Mesothelial cell of epicardium (in vitro differentiated cells): Measurements from ENCODE around the gene TRAPPC2L. TPM values are rescaled to one million over a fixed set of nuclear protein-coding genes. Genes with fewer than 3 reads are reported as not detected.

Experiments
- DNase-seq, 2 experiments: peaks; one replicate each; pipeline ENCODE4 v3.0.0; 2021; ENCODE audit warnings: low spot score in 2 of 2; ENCODE audit not compliant: unreplicated experiment in 2 of 2
- H3K27ac Mint-ChIP-seq: 2 replicates; pipeline ENCODE4 v1.8.0; 2021; ENCODE audit warnings: mixed read lengths
- H3K27me3 Mint-ChIP-seq: 2 replicates; pipeline ENCODE4 v1.8.0; 2021; ENCODE audit warnings: low read depth, mixed read lengths
- H3K36me3 Mint-ChIP-seq: 2 replicates; pipeline ENCODE4 v1.8.0; 2021; ENCODE audit warnings: mixed read lengths
- H3K4me1 Mint-ChIP-seq: 2 replicates; pipeline ENCODE4 v1.8.0; 2021; ENCODE audit warnings: mixed read lengths
- H3K4me3 Mint-ChIP-seq: 2 replicates; pipeline ENCODE4 v1.8.0; 2021; ENCODE audit warnings: mild to moderate bottlenecking, moderate library complexity, mixed read lengths
- H3K9me3 Mint-ChIP-seq: 2 replicates; pipeline ENCODE4 v1.8.0; 2021; ENCODE audit warnings: mixed read lengths
- total RNA-seq: library from RNA; stranded (reverse); gene quantifications from 3 replicates; pipeline ENCODE4 v1.2.1, GENCODE V29; 2021
- TF ChIP-seq, protein P1 (sequence below): fragments of 200-600 bp; sonication (generic); IDR thresholded peaks from one replicate; pipeline ENCODE4 v1.5.0; 2021; ENCODE audit warnings: antibody characterized with exemption; ENCODE audit not compliant: unreplicated experiment

TRAPPC2L gene
- total RNA-seq, 1 donor from 2014 or later, result 96.3 TPM

DNA sequence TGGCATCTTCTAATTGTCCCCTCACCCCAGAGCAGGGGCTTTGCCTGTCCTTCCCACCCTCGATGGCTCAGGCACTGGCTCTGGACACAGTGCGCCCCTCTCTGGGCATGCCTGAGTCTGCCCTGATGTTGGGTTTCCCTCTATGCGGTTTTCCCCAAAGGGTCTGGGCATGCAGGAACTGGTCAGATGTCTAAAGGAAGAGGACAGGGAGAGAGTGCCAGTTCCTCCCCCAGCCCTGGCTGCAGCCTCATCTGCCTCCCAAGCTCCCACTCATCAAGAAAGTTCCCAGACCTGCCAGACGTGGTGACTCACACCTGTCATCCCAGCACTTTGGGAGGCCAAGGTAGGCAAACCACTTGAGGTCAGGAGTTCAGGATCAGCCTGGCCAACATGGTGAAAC, 50.8 kb downstream of the TRAPPC2L start:
- no peak overlapping the region for H3K4me3 Mint-ChIP-seq
- no peak overlapping the region for H3K27ac Mint-ChIP-seq
- DNase-seq, result no peak
- H3K36me3 Mint-ChIP-seq, result no peaks in the 10 kb centered on the region
- H3K4me1 Mint-ChIP-seq, result peaks cover 2% of the 10 kb centered on the region
- TF ChIP-seq, protein P1, sequence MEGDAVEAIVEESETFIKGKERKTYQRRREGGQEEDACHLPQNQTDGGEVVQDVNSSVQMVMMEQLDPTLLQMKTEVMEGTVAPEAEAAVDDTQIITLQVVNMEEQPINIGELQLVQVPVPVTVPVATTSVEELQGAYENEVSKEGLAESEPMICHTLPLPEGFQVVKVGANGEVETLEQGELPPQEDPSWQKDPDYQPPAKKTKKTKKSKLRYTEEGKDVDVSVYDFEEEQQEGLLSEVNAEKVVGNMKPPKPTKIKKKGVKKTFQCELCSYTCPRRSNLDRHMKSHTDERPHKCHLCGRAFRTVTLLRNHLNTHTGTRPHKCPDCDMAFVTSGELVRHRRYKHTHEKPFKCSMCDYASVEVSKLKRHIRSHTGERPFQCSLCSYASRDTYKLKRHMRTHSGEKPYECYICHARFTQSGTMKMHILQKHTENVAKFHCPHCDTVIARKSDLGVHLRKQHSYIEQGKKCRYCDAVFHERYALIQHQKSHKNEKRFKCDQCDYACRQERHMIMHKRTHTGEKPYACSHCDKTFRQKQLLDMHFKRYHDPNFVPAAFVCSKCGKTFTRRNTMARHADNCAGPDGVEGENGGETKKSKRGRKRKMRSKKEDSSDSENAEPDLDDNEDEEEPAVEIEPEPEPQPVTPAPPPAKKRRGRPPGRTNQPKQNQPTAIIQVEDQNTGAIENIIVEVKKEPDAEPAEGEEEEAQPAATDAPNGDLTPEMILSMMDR, result no peak
- H3K27me3 Mint-ChIP-seq, result no peaks in the 10 kb centered on the region
- H3K9me3 Mint-ChIP-seq, result no peaks in the 10 kb centered on the region

DNA sequence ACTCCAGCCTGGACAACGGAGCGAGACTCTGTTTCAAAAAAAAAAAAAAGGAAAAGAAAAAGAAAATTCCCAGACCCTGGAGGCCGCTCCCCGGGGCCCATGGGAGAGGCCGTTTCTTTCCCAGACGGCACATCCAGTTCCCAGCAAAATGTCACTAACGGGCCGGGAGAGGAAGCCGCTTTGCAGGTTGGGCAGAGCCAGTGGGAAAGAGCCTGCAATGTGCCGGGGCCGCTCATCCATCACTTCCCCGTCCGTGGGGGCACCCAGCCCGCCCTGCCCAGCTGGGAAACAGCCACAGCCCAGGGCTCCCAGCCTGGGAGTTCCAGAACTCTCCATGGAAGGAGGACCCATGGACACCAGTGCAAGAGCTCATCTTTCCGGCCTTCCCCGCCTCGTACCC, 51.4 kb downstream of the TRAPPC2L start:
- no peak for DNase-seq
- Mint-ChIP-seq H3K27me3 (no peaks in the 10 kb centered on the region), H3K4me3 (no peak overlapping the region), H3K4me1 (peaks cover 2% of the 10 kb centered on the region), H3K36me3 (no peaks in the 10 kb centered on the region), H3K9me3 (no peaks in the 10 kb centered on the region), H3K27ac (no peak overlapping the region)
- TF ChIP-seq, protein P1, result no peak

DNA sequence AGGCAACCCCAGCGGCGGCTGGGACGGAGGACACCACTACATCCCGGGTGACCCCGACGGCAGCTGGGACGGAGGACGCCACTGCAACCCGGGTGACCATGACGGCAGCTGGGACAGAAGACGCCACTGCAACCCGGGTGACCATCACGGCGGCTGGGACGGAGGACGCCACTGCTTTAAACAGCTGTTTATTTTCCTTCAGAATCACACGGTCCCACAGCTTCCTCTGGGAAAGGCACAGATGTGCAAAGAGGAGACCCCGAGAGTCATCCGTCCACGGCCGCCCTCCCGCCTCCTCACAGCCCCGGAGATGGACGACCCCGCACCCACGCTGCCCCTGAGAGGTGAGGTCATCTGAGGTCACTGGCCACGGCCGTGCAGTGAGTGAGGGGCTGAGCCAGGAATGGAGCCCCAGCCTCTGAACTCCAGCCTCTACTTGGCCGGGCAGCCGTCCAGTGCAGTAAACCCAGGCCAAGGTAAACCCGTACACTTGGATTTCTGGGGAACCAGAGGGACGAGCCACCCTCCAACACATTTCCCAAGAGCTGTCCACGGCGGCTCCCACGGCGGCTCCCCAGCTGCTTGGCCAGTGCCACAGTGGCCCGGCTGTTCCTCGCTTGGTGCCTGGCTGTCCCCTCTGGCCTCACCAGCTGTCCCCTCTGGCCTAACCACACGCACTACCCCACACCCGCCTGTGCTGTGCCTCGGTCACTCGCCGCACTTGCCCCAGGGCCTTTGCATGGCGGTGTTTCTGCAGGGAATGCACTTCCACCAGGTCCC, 52.7 kb downstream of the TRAPPC2L start:
- no peak overlapping the region for H3K4me3 Mint-ChIP-seq
- TF ChIP-seq, protein P1, result no peak
- no peaks in the 10 kb centered on the region for H3K9me3 Mint-ChIP-seq
- H3K4me1 Mint-ChIP-seq, result peaks cover 2% of the 10 kb centered on the region
- no peak for DNase-seq
- no peaks in the 10 kb centered on the region for H3K36me3 Mint-ChIP-seq
- H3K27ac Mint-ChIP-seq, result no peak overlapping the region
- no peaks in the 10 kb centered on the region for H3K27me3 Mint-ChIP-seq

DNA sequence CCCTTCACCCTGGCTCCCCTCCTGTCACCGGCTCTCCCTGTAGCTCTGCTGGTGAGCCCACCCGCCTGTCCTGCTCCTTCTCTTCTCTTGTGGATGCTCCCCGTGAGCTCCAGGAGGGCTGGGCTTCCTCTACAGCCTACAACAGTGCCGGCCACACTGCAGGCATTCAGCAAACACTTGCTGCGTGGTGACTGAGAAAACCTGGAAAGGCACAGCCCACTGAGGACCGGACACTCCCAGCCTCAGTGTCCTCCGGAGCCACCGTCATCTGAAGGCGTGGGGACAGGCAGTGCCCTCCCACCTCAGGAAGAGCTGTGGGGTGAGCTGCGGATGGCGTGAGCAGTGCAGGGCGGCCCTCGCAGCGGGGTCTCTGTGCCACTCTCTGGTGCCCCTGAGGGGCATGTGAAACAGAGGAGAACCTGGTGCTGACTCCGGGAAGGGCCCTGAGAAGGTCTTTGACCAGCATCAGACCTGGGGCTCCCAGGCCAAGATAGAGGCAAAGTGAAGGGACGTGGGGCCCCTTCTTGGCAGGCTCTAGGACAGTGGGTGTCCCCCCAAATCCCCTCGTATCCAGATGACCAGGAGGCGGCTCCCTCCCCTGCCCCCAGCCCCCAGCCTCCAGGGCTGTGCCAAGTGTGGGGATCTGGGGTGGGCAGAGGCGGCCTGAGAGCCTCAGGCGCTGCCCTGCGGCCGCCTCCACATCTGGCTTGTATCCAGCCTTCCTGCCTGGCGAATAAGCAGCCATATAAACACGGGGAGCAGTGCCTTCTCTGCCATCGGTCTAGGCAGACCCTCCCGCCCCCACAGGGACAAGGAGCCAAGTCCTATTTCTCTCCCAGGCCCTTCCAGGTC, 53.6 kb downstream of the TRAPPC2L start:
- TF ChIP-seq, protein P1, result no peak
- no peaks in the 10 kb centered on the region for H3K9me3 Mint-ChIP-seq
- DNase-seq, result no peak
- H3K36me3 Mint-ChIP-seq, result no peaks in the 10 kb centered on the region
- no peak overlapping the region for H3K27ac Mint-ChIP-seq
- no peak overlapping the region for H3K4me3 Mint-ChIP-seq
- peaks cover 2% of the 10 kb centered on the region for H3K4me1 Mint-ChIP-seq
- H3K27me3 Mint-ChIP-seq, result no peaks in the 10 kb centered on the region

DNA sequence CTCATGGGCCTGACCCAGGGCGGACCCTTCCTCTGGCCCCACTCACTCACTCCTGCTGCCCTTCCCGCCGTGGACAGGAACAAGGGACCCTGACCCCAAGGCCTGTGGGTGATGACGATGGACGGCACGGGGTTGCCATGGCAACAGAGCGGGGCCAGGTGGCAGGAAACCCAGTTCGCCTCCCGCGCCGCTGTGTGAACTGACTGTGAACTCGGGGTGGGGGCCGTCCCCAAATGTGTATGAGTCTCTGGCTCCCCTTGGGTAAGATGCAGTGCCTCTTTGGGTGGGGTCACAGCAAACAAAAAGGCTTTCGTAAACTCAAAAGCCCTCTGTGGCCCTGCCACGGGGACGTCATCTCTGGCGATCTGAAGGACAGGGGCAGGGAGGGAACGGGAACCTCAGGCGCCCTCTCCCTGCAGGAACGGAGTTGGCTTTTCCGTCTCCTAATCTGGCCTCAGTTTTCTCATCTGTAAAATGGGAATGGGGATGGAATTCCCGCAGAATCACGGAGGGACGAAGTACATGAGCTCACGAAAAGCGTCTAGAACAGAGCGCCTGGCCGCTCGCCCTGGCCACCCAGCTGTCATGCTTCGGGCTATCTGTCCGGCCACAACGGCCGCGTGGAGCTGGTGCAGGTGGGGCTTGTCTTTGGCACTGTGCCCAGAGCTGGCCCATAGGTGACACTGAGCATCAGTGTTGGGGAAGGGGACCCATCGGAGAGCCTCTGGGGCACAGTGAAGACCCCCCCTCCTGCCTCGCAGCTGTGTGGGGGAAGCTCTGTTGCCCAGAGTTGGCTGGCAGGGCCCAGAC, 54.4 kb downstream of the TRAPPC2L start:
- H3K4me1 Mint-ChIP-seq, result peaks cover 2% of the 10 kb centered on the region
- no peak overlapping the region for H3K27ac Mint-ChIP-seq
- H3K27me3 Mint-ChIP-seq, result no peaks in the 10 kb centered on the region
- H3K9me3 Mint-ChIP-seq, result no peaks in the 10 kb centered on the region
- TF ChIP-seq, protein P1, result no peak
- no peaks in the 10 kb centered on the region for H3K36me3 Mint-ChIP-seq
- H3K4me3 Mint-ChIP-seq, result no peak overlapping the region
- DNase-seq, result no peak
